GM18520 (cell line): ENCODE results near the gene OR13C5.
"Not testable (repeated sequence)": the region's sequence is repeated elsewhere in the genome, so short reads cannot be mapped to it uniquely, and the experiment has no call there.

ENCODE experiments used
- ATAC-seq: cut with Tn5 transposase; IDR thresholded peaks from one replicate; pipeline ENCODE4 v1.9.1; 2021; ENCODE audit not compliant: unreplicated experiment

The OR13C5 gene, protein sequence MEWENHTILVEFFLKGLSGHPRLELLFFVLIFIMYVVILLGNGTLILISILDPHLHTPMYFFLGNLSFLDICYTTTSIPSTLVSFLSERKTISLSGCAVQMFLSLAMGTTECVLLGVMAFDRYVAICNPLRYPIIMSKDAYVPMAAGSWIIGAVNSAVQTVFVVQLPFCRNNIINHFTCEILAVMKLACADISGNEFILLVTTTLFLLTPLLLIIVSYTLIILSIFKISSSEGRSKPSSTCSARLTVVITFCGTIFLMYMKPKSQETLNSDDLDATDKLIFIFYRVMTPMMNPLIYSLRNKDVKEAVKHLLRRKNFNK

DNA sequence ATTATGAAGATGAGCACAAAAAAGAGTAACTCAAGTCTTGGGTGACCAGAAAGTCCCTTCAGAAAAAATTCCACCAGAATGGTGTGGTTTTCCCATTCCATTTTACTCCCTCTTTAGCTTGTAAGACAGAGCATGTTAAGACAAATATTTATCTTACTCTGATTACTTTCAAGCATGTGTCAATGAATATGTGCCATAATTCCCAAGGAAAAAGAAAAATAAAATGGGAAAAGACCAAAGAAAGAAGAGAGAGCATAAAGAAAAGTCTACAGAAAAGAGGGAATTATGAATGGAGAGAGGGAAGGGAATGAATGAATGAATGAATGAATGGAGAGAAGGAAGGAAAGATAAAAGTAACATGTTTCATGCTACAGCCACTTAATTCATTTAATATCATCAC lies at the start of gene OR13C5:
Gene OR13C5, minus strand, starts transcription at position 101 of the 400 bp plus-strand sequence. Its CDS starts 0 bp downstream, at position 101.
- ATAC-seq = not testable (repeated sequence)

DNA sequence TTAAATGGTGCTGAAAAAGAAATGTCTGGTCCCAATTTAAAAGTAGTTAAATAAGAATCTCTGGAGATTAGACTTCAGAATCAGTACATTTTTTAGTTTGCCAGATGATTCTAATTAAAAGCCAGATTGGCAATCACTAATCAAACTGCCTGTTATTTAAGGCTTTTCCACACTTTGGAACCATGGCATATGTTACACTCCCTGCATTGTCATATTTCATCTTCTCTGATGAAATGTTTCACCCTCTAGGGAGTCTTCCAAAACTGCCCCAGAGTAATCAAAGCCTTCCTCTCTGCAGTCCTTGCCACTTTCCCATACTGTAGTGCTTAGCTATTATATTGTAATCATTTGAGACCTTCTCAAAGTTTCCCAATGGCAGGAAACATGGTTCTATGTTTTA lies 36.2 kb upstream of the OR13C5 start:
- no peak for ATAC-seq

DNA sequence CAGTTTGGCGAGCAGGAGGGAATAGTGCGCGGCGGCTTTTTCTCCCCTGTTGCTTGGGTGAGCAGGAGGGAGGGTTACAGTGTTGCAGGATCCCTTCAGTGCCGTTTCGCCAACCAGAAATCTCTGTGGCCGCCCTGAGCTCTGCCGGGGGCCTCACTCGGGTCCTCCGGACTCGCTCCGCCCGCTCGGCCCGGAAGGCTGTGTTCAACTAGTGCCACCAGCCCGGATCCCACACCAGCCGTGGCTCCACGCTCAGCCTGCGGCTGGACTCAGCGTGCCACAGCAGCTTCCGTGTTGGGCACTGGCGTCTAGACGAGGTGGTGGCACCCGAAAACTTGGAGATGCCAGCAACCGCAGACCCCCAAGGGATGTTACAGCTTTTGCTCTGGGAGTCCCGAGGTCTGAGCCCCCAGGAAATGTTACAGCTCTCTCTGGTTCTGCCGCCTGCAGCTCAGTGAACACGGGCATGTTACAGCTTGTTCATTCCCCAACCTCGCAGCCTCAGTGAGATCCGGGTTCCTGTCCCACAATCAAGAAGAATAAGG lies 34.8 kb upstream of the OR13C5 start:
- no peak for ATAC-seq

DNA sequence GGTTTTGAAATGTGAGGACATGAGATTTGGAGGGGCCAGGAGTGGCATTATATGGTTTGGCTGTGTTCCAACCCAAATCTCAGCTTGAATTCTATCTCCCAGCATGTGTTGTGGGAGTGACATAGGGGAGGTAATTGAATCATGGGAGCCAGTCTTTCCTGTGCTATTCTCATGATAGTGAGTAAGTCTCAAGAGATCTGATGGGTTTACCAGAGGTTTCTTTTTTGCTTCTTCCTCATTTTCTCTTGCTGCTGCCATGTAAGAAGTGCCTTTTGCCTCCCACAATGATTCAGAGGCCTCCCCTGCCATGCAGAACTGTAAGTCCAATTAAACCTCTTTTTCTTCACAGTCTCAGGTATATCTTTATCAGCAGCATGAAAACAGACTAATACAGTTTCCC lies 26.8 kb upstream of the OR13C5 start:
- ATAC-seq = not testable (repeated sequence)

DNA sequence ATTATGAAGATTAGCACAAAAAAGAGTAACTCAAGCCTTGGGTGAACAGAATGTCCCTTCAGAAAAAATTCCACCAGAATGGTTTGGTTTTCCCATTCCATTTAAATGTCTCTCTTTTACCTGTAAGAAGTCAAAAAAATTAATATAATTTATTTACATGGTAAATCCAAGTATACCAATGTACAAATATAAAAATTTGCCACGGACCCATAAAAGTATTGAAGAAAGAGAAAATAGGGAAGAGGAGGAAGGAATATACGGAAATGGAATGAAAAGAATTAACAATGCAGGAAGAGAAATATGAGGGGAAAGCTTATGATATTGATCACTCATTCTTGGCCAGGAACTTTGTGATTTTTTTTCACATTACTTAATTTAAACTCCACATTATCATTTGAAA lies 18.9 kb upstream of the OR13C5 start, which contains the start of gene OR13C9:
Gene OR13C9, minus strand, starts transcription at position 101 of the 400 bp plus-strand sequence. Its CDS starts 0 bp downstream, at position 101.
- no peak for ATAC-seq

DNA sequence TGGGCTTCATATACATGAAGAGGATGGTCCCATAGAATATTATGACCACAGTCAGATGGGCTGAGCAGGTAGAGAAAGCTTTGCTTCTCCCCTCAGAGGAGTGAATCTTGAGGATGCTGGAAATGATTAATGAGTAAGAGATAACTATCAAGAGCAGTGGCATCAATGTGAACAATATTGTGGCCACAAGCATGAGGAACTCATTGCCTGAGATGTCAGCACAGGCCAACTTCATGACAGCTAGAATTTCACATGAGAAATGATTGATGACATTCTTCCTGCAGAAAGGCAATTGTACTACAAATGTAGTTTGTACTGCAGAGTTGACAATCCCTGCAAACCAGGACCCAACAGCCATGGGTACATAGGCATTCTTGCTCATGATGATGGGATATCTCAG lies 18.2 kb upstream of the OR13C5 start:
- no peak for ATAC-seq

DNA sequence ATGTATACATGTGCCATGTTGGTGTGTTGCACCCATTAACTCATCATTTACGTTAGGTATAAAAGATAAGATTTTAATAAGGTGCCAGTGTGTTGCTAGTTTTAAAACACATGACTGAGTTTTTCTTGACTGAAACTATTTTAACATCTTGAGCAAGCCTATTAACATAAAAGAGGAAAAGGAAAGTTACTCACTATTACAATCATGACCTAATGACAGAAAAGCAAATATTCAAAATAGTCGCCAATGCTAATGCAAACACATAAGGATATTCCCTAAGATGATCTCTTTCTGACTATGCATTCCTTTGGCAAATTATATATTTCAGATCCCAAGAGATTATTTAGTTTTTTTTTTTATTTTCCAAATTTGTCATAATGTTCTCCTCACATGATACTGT lies 12.0 kb upstream of the OR13C5 start:
- no peak for ATAC-seq

DNA sequence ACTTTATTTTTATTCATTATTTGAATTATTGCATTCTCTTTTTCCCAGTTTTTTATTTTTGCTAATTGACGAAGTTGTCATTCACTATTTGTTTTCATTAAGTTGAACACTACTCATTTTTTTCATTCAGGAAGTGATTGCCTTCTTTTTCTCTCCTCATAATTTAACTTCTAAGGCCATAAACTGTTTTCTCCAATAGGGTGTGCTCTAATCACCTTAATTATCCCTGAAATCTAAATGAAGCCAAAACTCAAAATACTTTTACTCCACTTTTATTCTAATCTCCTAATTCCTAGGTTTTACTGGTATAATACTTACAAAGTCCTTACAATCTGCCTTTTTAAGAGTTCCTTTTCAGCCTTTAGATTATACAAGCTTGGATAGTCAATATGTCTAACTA lies 9.1 kb upstream of the OR13C5 start:
- ATAC-seq = no peak

DNA sequence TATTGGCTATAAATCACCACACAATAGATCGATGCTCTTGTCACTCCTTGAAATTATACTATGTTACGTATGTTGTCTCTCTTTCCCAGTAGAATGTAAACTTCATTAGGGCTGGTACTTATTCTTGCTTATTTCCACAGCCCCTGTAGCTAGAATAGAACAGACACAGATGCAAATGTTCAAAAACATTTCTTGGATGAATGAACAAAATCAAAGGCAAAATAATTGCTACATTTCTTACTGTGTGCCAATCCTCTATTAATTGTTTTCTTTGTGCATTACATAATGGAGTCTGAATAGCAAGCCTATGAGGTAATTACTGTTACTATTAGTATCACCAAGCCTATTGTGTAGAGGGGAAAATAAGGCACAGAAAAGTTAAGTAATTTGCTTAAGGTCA lies 6.9 kb upstream of the OR13C5 start:
- no peak for ATAC-seq

DNA sequence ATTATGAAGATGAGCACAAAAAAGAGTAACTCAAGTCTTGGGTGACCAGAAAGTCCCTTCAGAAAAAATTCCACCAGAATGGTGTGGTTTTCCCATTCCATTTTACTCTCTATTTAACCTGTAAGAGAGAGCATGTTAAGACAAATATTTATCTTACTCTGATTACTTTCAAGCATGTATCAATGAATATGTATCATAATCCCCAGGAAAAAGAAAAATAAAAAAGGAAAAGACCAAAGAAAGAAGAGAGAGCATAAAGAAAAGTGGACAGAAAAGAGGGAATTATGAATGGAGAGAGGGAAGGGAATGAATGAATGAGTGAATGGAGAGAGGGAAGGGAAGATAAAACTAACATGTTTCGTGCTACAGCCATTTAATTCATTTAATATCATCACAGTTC lies 6.3 kb upstream of the OR13C5 start, which contains the start of gene OR13C2:
Gene OR13C2, minus strand, starts transcription at position 101 of the 400 bp plus-strand sequence. Its CDS starts 0 bp downstream, at position 101.
- not testable (repeated sequence) for ATAC-seq

DNA sequence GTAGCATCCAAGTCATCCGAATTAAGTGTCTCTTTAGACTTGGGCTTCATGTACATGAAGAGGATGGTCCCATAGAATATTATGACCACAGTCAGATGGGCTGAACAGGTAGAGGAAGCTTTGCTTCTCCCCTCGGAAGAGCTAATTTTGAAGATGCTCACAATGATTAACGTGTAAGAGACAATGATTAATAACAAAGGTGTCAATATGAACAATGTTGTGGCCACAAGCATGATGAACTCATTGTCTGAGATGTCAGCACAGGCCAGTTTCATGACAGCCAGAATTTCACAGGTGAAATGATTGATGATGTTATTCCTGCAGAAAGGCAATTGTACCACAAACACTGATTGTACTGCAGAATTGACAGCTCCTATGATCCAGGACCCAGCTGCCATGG lies 5.6 kb upstream of the OR13C5 start:
- peak; percentile 66 for ATAC-seq

DNA sequence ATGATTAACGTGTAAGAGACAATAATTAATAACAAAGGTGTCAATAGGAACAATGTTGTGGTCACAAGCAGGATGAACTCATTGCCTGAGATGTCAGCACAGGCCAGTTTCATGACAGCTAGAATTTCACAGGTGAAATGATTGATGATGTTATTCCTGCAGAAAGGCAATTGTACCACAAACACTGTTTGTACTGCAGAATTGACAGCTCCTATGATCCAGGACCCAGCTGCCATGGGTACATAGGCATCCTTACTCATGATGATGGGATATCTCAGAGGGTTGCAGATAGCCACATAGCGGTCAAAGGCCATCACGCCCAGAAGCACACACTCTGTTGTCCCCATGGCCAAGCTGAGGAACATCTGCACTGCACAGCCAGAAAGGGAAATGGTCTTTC lies 464 bp downstream of the OR13C5 start:
- ATAC-seq = not testable (repeated sequence)

DNA sequence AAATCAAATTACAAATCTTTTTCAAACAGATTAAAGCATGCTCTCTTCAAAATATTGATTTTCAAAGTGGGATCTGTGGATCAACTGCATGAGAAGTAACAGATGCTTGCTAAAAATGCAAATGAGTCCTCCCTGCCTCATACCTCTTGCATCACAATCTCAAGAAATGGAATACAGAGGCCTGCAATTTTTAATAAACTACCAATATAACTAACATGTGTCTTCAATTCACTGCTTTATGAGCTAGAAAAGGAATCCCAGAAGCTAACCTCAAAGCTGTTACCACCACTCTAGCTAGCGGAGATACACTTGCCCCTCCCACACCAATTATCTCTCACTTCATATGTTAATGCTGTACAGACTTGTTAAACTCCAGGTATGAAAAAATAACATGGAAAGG lies 9.6 kb downstream of the OR13C5 start:
- no peak for ATAC-seq

DNA sequence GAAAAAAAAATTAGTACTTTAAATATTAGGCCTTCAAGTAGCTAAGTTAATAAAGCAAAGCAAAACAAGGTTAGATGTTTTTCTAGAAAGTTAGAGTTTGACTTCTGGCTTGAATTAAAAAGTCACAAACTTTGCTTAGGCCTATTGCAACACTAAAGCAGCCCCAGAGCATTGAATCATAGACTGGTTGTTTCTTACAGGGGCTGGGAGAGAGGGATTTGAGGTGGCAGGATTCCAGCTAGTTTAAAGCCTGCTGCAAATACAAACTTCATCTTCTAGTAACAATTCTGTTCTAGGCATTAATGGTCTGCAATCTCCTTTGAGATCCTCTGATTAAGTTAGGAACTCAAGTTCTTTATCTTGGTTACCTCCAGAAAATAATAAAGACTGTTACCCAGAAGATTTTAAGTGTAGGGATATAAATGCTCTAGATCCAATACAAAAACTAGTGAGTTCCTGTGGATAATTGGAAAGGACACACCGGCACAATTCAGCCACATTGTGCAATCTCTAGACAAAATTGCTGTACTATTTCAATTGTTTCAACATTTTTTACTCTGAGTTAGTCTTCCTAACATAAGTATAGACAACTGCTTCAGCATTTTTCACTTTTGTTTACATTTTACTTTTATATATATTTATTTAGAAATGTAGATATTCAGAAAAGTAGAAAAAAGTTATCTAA lies 12.6 kb downstream of the OR13C5 start:
- no peak for ATAC-seq

DNA sequence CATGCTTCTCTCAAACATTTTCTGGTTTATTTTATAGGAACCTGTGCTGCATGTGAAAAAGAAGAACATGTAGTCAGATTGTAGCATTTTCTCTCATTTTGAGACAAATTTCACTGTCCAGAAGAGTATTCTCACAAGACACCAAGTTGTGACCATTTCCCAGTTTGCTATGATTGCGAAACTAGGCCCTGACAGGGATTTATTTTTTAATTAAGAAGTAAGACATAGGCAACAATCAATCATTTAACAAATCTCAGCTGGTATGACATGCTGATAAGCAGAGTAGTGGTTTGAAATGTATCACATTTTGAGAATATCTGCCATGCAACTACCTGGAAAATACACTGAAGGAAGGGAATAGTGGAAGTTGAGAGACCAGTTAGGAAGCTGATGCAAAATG lies 18.7 kb downstream of the OR13C5 start:
- ATAC-seq = no peak

DNA sequence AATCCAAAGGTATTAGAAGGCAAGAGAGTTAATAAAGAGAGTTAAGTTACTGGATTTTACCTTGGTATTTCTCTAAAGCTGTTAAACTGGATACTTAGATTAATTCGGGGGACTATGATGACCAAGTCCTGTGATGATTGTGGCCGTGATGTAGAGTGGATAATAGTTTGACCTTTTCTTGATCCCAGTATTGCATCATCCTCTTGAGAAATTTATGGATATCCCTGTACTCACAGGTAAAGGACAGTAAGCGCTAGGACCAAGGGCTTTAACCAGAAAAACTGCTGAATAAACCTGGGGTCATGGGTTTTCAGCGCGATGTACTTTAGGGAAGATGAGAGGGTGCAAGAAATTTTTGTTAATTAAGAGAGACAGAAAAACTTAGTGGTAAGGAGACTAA lies 21.9 kb downstream of the OR13C5 start:
- no peak for ATAC-seq

DNA sequence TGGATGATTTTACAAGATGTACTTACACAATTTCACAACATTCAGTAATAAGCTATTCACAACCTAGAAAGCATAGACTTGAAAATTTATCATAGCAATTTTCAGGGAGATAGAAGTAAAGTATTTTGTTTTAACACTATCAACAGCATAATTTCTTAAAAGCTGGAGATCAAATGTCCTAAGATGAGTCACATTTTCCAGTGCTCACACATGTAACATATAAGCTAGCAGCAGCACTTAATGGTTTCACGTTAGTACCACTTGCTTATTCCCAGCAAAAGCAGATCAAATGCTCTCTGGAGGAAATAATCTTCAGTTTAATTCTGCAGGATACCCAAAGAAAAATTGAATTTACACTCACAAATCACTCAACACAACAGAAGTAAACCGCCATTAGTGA lies 23.8 kb downstream of the OR13C5 start:
- no peak for ATAC-seq

DNA sequence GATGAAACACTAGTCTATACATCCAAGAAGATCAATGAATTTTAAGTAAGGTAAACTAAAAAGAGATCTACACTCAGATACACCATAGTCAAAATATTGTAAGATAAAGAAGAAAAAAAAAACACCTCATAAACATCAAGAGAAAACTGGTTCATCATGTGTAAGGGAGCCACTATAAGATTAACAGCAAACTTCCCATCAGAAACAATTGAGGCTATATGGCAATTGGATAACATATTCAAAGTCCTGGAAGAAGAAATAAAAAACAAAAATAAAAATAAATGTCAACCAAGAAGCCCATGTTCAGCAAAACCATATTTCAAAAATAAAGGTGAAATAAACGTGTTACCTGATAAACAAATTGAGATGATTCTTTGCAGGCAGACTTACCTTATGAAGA lies 26.6 kb downstream of the OR13C5 start:
- ATAC-seq = no peak

DNA sequence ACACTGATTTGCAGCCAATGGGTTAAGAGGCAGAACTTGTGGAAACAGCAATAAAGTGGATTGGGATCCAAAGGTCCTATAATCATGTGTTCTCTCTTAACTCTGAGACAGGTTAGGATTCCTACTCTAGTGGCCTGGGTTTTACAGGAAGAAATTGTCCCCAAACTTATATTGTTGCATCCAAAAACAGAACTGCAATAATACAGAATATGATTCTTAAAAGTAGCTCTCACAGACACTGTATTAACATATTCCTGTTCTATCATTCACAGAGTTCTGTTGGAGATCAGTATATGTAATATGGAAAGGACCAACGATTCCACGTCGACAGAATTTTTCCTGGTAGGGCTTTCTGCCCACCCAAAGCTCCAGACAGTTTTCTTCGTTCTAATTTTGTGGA lies 30.3 kb downstream of the OR13C5 start, which contains the start of gene OR13C8:
Gene OR13C8, plus strand, starts transcription at position 301 of the 400 bp plus-strand sequence. Its CDS starts 0 bp downstream, at position 301.
- ATAC-seq = no peak

DNA sequence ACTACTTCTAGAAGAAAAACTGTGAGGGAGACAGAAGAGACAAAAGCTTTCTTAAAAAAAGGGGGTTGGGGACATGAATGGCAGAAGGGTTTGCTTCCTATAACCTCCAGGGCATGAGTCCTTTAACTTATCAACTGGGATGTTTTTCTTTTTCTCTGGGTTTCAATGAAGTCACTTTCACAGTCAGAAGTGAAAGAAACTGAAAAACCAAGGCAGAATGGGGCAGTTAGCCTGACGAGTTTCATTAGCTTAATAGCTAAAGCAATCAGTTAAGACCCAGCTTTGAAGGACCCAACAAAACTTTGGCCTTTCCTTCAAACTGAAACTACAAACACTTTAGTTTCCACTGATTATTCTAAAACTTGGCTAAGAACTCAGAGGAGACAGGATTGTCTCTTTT lies 34.9 kb downstream of the OR13C5 start:
- no peak for ATAC-seq

DNA sequence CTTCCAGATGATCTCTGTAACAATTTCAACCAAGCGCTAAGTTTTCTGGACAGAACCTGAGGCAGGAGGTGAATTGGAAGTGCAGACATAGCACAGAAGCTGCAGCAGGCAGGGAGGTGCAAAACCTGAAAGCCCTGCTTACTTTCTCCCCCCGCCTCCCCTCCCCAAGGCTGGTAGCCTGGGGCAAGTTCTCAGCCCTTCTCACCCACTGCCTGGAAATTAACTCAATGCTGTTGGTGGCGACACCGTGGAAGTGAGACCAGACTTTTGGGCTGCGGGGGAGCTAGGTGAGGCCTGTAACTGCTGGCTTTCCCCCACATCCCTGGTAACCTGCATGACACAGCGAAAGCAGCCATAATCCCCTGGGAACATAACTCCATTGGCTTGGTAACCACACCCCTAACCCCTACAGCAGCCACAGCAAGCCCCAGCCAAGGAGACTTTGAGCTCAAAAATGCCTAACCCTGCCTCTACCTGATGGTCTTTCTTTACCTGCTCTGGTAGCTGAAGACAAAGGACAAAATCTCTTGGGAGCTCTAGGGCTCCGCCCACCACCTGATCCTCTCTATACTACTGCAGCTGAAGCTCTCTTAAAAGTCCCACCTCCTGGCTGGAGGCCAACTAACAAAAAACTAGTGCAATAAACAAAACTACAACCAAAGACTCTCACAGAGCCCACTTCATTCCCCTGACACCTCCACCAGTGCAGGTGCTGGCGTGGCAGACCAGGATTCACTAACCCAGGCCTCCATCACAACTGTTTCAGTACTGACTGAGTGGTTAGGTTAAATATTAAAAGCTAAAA lies 42.2 kb downstream of the OR13C5 start:
- no peak for ATAC-seq
